Right ventricle myocardium inferior (tissue), 1 donor: ENCODE data around the gene DOCK9. TPM values are rescaled to one million over a fixed set of nuclear protein-coding genes. Genes with fewer than 3 reads are reported as not detected.

Source experiments
- ATAC-seq: fragments of 200-7000 bp; cut with Tn5 transposase; one replicate; pipeline ENCODE4 v1.9.1; 2020; ENCODE audit warnings: mild to moderate bottlenecking, moderate library complexity
- DNase-seq: peaks from one replicate; pipeline ENCODE4 v3.0.0; 2021; ENCODE audit errors: missing footprints
- intact Hi-C: fragments of 100-400 bp; cut with DNase I; formaldehyde crosslinking; loops from one replicate; pipeline ENCODE4 v1.11.0; 2022
- total RNA-seq: library from RNA; stranded (reverse); fragmentation: NEBNext Ultra II Directional; extraction: Animal tissue kit (Norgen Biotek cat#: 25700); gene quantifications from one replicate; pipeline ENCODE4 v1.2.1, GENCODE V29; 2021
- donor health status: DM: no; HTN: yes; CAD: no; lungs with severe emphysema.

Gene DOCK9
- total RNA-seq, 1 donor from 2014 or later = 34.9 TPM

DNA sequence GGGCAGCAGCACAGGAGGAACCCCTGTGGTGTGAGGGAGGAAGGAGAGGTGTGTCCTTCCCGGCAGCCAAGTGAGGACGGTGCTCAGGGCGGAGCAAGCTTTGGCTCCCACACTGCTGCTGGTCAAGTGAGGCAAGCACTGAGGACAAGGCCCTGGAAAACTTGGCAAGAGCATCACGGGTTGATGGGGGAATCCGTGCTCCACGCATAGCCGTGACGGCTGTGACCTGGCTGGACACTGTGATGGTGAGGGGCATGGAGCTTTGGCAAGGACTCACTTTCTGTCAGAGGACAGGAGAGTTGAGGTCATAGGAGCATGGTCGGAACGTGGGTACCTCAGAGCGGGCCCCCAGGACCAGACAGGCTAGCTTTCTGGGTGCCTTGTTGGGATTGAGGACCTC, 196.4 kb downstream of the DOCK9 start:
- no peak for ATAC-seq
- no peak for DNase-seq

DNA sequence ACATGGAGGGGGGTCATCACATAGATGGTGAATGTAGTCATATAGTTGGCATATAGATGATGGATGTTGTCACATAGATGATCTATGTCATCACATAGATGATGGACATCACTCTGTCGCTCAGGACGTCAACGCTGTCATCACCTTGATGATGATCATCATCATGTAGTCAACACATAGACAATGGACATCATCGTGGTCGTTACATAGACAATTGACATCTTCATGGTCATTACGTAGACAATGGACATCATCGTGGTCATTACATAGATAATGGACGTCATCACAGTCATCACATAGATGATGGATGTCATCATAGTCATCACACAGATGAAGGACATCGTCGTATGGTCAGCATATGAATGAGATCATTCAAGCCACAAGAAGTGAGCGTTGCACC, 196.8 kb downstream of the DOCK9 start:
- ATAC-seq (no peak), DNase-seq (no peak)
- intact Hi-C loops = no loop called here

More for the DNA sequence above, 196.4 kb downstream of the DOCK9 start:
- intact Hi-C loops = no loop called here

DNA sequence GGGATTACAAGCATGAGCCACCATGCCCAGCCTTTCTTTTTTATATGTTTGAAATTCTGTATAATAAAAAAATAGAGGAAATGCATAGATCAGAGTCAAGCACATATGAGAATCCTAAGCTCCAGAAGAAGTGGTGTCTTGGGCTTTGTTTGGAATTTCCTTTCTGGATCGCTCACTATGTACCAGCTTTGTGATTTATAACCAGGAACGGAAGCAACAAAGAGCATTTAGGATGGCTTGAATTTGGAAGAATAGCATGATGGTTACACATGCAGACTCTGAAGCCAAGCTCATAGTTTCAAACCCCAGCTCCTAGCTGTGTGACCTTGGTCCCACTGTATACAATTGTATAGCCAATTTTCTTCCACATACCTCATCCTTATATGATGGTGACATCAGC, 197.4 kb downstream of the DOCK9 start:
- intact Hi-C loops = no loop called here
- ATAC-seq (no peak), DNase-seq (no peak)

DNA sequence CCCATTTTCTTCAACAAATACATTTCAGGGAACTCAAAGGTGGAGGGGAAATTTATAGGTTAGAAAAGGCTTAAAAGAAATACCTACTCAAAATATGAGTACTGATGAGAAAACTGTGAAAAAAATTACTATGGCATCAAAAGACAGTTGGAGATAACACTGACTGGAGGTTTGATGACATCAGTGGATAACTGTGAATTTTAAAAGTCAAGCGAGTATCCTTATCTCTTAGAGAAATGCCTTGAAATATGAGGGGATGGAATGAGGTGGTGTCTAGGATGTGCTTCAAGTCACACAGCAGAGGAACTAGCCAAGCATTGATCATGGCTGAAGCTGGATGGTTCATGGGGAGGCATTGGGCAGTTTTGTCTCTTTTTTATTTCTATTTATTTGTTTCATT, 198.2 kb downstream of the DOCK9 start:
- no peak for ATAC-seq
- intact Hi-C loops = no loop called here
- no peak for DNase-seq

DNA sequence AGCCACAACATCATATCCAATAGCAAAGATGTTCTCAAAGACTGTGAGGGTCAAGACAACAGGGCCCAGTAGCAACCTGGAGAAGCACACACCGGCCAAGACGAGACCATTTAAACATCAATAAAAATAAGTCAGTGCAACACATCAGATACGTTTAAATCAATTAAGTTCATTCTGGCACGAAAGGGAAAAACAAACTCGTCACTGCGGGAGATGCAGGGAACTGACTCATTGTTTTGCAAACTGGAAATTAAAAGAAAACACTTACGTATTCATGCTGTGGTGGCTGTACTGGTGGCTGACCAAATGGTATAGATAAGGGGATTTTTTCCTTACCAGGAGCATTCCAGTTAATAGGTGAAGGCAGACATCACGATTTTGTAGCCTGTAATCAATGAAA, 199.1 kb downstream of the DOCK9 start:
- intact Hi-C loops = no loop called here
- ATAC-seq (no peak), DNase-seq (no peak)

DNA sequence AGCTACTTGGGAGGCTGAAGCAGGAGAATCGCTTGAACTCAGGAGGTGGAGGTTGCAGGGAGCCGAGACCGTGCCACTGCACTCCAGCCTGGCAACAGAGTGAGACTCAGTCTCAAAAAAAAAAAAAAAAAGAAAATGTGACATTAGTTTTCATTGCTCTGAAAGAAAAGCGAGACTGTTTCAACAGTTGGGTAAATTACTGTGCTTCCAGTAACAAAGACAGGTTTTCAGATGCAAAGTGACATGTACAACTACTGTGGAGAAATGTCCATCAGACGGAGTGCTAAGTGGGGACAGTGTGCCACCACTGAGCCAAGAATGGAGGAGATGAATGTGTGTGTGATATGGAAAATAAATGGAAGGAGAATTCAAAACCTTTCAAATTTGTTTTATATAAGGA, 201.2 kb downstream of the DOCK9 start:
- no peak for DNase-seq
- ATAC-seq = no peak
- intact Hi-C loops = no loop called here

- DNase-seq (peak; percentile 63), ATAC-seq (no peak)
- intact Hi-C loops = no loop called here
These were observed 201.8 kb downstream of the DOCK9 start for GRCh38 chr13:98775844-98776598.

DNA sequence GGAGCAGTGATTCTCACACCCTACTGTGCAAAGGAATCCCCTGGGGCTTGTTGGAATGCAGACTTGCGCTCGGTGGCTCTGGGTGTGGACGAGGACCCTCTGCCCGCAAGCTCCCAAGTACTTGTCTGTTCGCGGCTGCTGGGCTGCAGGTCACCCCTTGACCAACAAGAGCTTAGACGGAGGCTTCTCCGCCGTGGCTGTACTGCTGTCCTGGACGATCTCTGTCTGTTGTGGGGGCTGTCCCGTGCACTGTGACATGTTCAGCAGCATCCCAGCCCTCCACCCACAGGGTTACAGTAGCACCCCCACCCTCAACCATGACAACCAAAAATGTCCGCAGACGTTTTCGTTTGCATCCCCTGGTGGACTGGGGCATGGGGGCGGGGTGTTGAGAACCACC, 202.5 kb downstream of the DOCK9 start:
- intact Hi-C loops = no loop called here
- ATAC-seq = no peak
- DNase-seq = no peak

DNA sequence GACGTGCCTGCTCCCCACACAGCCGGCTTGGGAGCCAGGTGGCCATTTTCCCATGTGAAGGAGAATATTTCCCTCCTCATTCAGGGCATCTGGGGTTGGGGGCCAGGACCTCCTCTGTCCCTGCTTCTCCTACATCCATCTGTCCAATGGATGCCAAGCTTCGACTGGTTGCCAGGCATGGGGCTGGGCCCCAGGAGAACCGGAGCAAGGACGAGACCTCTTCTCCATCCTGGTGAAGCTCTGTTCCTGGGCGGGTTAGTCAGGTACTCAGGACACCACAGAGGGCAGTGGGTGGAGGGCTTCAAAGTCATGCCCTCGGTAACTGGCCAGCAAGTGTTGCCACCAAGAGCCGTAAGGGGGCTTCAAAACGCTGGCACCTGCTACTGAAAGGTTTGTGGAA, 203.1 kb downstream of the DOCK9 start:
- DNase-seq (no peak), ATAC-seq (no peak)
- intact Hi-C loops = no loop called here

DNA sequence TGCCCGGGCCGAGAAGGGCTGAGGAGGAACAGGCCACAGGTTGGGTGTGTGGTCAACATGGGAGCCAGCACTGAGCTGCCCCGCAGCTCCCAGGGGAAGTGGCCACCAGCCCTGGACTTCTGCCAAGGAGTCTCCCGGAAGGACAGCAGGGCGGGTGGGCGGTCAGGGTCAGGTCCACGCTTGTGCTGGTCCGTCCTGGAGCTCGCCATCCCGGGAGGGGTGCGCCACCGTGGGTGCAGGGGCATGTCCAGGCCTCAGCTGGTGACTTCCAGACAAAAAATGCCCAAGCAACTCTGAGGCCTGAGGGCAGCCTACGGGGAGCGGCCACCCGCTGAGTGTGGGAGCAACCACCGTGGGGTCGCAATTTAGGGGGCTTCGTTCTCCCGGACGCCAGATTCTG, 203.9 kb downstream of the DOCK9 start:
- intact Hi-C loops = no loop called here
- ATAC-seq (no peak), DNase-seq (no peak)

GRCh38 chr13:98772794-98773452, 204.9 kb downstream of the DOCK9 start:
- ATAC-seq (no peak), DNase-seq (no peak)
- intact Hi-C loops = no loop called here

- ATAC-seq (no peak), DNase-seq (no peak)
- intact Hi-C loops = no loop called here
These were observed 205.8 kb downstream of the DOCK9 start for GRCh38 chr13:98771838-98772611.

DNA sequence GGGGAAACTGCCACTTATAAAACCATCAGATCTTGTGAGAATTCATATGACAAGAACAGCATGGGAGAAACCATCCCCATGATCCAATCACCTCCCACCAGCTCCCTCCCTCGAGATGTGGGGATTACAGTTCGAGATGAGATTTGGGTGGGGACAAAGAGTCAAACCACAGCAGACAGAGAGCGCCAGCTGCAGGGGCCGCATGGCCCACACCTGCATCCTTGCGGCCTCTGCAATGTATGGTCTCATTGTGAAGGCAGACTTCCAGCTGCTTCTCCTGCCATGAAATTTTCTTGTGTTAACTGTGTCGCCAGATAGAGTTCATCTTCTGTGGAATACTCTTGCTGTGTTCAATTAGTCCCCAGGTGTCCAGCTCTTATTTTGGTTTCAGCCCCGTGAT, 208.1 kb downstream of the DOCK9 start:
- intact Hi-C loops = no loop called here
- DNase-seq (no peak), ATAC-seq (no peak)

DNA sequence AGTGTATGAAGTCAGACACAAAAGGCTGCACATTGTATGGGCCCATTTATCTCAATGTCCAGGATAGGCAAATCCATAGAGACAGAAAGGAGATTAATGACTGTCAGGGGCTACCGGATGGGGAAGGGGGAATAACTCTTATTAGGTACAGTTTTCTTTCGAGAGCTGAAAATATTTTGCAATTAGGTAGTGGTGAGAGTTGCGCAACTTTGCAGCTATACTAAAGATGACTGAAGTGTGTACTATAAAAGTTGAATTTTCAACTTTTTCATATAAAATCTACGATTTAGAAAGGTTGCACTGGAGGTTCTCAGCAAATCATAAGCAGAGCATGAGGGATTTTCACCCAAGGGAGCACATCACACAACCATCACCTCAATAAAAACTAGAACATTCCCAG, 209.3 kb downstream of the DOCK9 start:
- DNase-seq = no peak
- intact Hi-C loops = no loop called here
- ATAC-seq = no peak

GRCh38 chr13:98766697-98767096, 211.2 kb downstream of the DOCK9 start:
- intact Hi-C loops = no loop called here
- DNase-seq (no peak), ATAC-seq (no peak)

- DNase-seq = no peak
- intact Hi-C loops = no loop called here
- ATAC-seq = no peak
These were observed 211.8 kb downstream of the DOCK9 start for GRCh38 chr13:98765996-98766519.

GRCh38 chr13:98761986-98762616, 215.8 kb downstream of the DOCK9 start:
- intact Hi-C loops = no loop called here
- ATAC-seq (no peak), DNase-seq (no peak)

GRCh38 chr13:98761126-98761985, 216.5 kb downstream of the DOCK9 start:
- ATAC-seq (no peak), DNase-seq (no peak)
- intact Hi-C loops = no loop called here
